Measurements from ENCODE around the gene NEO1.

GRCh38 chr15:73047882-73048281 lies 4.4 kb upstream of the NEO1 start:
- TF ChIP-seq POLR2A (IDR thresholded peaks at IDR 0.05) (no peak), CTCF (IDR thresholded peaks at IDR 0.05) (no peak)
